ENCODE results near the gene CHCHD3.

The CHCHD3 gene

DNA sequence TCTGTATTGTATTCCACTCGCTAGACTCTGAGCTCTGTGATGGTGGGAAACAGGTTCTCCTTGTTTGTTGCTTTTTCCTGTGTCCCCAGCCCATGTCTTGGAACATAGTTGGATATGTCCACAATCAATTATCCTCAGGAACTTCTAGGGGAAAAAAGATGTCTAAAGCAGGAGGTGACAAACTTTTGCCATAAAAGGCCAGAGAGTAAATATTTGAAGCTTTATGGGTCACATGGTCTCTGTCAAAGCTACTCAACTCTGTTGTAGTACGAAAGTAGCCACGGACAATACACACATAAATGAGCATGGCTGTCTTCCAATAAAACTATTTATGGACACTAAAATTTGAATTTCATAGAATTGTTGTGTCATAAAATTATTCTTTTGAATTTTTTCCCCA lies 220.5 kb downstream of the CHCHD3 start:
- Mint-ChIP-seq H3K27ac (no peak overlapping the region), H3K36me3 (ENCODE audit: low read depth) (peaks cover 52% of the 10 kb centered on the region), H3K4me1 (ENCODE audit: low read depth) (peaks cover 3% of the 10 kb centered on the region), H3K9me3 (no peaks in the 10 kb centered on the region), H3K27me3 (no peaks in the 10 kb centered on the region), H3K4me3 (no peak overlapping the region)
- DNase-seq: no peak

- no peak for DNase-seq
- H3K4me1 Mint-ChIP-seq (ENCODE audit: low read depth): peaks cover 7% of the 10 kb centered on the region
- peaks cover 39% of the 10 kb centered on the region for H3K36me3 Mint-ChIP-seq (ENCODE audit: low read depth)
- H3K9me3 Mint-ChIP-seq: no peaks in the 10 kb centered on the region
- H3K4me3 Mint-ChIP-seq: no peak overlapping the region
- no peaks in the 10 kb centered on the region for H3K27me3 Mint-ChIP-seq
- no peak overlapping the region for H3K27ac Mint-ChIP-seq
These were observed 222.7 kb downstream of the CHCHD3 start for GRCh38 chr7:132859199-132859598.

- Mint-ChIP-seq H3K27me3 (no peaks in the 10 kb centered on the region), H3K9me3 (no peaks in the 10 kb centered on the region), H3K36me3 (ENCODE audit: low read depth) (peaks cover 37% of the 10 kb centered on the region), H3K4me3 (no peak overlapping the region), H3K4me1 (ENCODE audit: low read depth) (peaks cover 4% of the 10 kb centered on the region), H3K27ac (no peak overlapping the region)
- no peak for DNase-seq
These were observed 223.1 kb downstream of the CHCHD3 start for GRCh38 chr7:132858760-132859159.

DNA sequence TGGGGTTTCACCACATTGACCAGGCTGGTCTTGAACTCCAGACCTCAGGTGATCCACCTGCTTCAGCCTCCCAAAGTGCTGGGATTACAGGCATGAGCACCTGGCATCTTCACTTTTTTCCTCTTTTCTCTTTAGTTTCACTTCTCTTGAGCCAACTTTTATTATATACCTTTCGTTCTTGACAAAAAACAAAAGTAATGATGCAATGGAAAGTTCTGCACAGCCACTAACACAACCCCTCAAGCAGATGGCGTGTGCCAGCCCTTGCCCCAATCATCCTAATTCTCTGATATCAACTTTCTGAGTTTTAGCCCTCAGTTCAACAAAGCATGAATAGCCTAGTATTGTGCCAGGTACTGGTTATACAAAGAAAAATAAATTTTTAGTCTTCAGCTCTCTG lies 223.6 kb downstream of the CHCHD3 start:
- peaks cover 37% of the 10 kb centered on the region for H3K36me3 Mint-ChIP-seq (ENCODE audit: low read depth)
- H3K27ac Mint-ChIP-seq: no peak overlapping the region
- no peaks in the 10 kb centered on the region for H3K9me3 Mint-ChIP-seq
- no peak overlapping the region for H3K4me3 Mint-ChIP-seq
- no peak for DNase-seq
- peaks cover 4% of the 10 kb centered on the region for H3K4me1 Mint-ChIP-seq (ENCODE audit: low read depth)
- H3K27me3 Mint-ChIP-seq: no peaks in the 10 kb centered on the region

DNA sequence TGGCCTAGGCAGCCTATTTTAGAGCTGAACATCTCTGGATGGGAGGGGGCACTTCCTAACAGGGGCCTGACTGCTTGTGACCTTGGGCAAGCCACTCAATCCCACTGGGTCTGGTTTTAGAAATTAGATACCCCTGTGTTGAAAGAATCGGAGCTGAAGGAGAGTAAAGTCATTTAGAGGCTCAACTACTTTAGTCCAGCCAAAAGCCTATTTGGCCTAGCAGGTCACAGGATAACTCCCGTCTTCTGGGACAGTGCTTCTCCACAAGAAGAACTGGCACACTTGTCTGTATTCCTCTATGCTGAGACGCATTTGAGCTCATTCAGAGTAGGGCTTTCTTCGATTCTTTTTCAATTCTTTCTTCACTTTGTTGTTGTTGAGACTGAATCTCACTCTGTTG lies 224.2 kb downstream of the CHCHD3 start:
- no peak overlapping the region for H3K4me3 Mint-ChIP-seq
- no peak overlapping the region for H3K27ac Mint-ChIP-seq
- no peaks in the 10 kb centered on the region for H3K27me3 Mint-ChIP-seq
- H3K9me3 Mint-ChIP-seq: no peaks in the 10 kb centered on the region
- H3K36me3 Mint-ChIP-seq (ENCODE audit: low read depth): peaks cover 37% of the 10 kb centered on the region
- no peak for DNase-seq
- peaks cover 4% of the 10 kb centered on the region for H3K4me1 Mint-ChIP-seq (ENCODE audit: low read depth)

DNA sequence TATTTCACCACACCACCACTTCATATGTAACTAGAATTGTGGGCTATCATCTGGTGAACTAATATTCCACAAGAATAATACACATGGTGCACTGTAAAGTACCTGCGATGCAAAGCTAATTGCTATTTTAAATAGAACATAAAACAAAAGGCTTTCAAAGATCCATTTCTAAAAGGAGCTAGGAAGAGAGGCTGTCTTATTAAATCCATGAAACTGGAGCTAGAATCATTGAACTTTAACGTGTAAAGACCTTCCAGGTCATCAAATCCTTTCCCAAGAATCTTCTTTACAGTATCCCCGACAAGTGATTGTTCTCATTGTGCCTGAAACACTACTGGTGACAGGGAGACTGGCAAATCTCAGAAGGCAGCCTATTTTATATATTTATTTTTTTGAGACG lies 224.9 kb downstream of the CHCHD3 start:
- no peaks in the 10 kb centered on the region for H3K9me3 Mint-ChIP-seq
- no peak overlapping the region for H3K27ac Mint-ChIP-seq
- H3K4me3 Mint-ChIP-seq: no peak overlapping the region
- peaks cover 43% of the 10 kb centered on the region for H3K36me3 Mint-ChIP-seq (ENCODE audit: low read depth)
- no peak for DNase-seq
- H3K27me3 Mint-ChIP-seq: no peaks in the 10 kb centered on the region
- H3K4me1 Mint-ChIP-seq (ENCODE audit: low read depth): peaks cover 4% of the 10 kb centered on the region

DNA sequence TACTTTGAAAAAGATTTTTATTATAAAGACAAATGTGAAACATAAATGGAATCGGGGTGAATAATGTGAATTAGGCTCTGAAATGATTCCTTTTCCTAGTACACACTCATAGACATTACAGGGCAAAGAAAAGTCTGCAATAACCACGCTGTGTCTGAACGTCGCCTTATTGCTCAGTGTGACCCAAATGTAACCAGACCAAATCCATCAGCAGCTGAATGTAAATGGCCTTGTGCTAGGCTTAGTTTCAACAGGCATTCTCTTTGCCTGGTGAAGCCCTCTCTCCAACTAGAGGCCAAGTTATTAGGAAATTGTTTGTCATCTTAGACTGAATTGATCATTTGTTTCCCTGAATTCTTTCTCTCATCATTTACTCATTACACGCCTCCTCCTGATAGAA lies 225.5 kb downstream of the CHCHD3 start:
- Mint-ChIP-seq H3K27ac (no peak overlapping the region), H3K36me3 (ENCODE audit: low read depth) (peaks cover 46% of the 10 kb centered on the region), H3K9me3 (no peaks in the 10 kb centered on the region), H3K4me1 (ENCODE audit: low read depth) (peaks cover 4% of the 10 kb centered on the region), H3K4me3 (no peak overlapping the region), H3K27me3 (no peaks in the 10 kb centered on the region)
- no peak for DNase-seq

- H3K4me3 Mint-ChIP-seq: no peak overlapping the region
- no peaks in the 10 kb centered on the region for H3K27me3 Mint-ChIP-seq
- peaks cover 44% of the 10 kb centered on the region for H3K36me3 Mint-ChIP-seq (ENCODE audit: low read depth)
- no peak overlapping the region for H3K27ac Mint-ChIP-seq
- no peaks in the 10 kb centered on the region for H3K9me3 Mint-ChIP-seq
- H3K4me1 Mint-ChIP-seq (ENCODE audit: low read depth): peaks cover 4% of the 10 kb centered on the region
- no peak for DNase-seq
These were observed 226.0 kb downstream of the CHCHD3 start for GRCh38 chr7:132855901-132856300.

- H3K4me3 Mint-ChIP-seq: no peak overlapping the region
- H3K4me1 Mint-ChIP-seq (ENCODE audit: low read depth): peaks cover 4% of the 10 kb centered on the region
- H3K36me3 Mint-ChIP-seq (ENCODE audit: low read depth): peaks cover 52% of the 10 kb centered on the region
- no peaks in the 10 kb centered on the region for H3K27me3 Mint-ChIP-seq
- H3K27ac Mint-ChIP-seq: no peak overlapping the region
- DNase-seq: no peak
- H3K9me3 Mint-ChIP-seq: no peaks in the 10 kb centered on the region
These were observed 227.7 kb downstream of the CHCHD3 start for GRCh38 chr7:132854238-132854637.

- DNase-seq: no peak
- Mint-ChIP-seq H3K27ac (no peak overlapping the region), H3K36me3 (ENCODE audit: low read depth) (peaks cover 42% of the 10 kb centered on the region), H3K4me3 (no peak overlapping the region), H3K9me3 (no peaks in the 10 kb centered on the region), H3K4me1 (ENCODE audit: low read depth) (no peaks in the 10 kb centered on the region), H3K27me3 (no peaks in the 10 kb centered on the region)
These were observed 234.5 kb downstream of the CHCHD3 start for GRCh38 chr7:132847376-132847775.

DNA sequence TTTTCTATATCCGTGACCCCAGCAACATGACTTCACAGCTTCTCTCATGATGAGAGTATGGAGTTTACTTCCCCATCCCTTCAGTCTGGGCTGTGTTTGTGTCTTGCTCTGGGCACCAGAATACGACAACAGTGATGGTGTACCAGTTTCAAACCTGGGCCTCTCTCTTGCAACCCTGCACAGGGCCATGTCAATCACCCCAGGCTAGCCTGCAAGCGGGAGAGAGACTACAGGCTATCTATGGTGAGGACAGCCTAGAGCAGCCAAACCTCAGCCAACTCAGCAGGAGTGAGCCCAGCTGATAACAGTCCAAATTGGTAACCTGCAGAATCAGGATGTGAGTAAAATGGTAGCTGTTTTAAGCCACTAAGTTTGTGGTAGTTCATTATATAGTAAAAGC lies 235.8 kb downstream of the CHCHD3 start:
- Mint-ChIP-seq H3K4me3 (no peak overlapping the region), H3K36me3 (ENCODE audit: low read depth) (peaks cover 36% of the 10 kb centered on the region), H3K27ac (no peak overlapping the region), H3K4me1 (ENCODE audit: low read depth) (no peaks in the 10 kb centered on the region), H3K27me3 (no peaks in the 10 kb centered on the region), H3K9me3 (no peaks in the 10 kb centered on the region)
- DNase-seq: no peak

DNA sequence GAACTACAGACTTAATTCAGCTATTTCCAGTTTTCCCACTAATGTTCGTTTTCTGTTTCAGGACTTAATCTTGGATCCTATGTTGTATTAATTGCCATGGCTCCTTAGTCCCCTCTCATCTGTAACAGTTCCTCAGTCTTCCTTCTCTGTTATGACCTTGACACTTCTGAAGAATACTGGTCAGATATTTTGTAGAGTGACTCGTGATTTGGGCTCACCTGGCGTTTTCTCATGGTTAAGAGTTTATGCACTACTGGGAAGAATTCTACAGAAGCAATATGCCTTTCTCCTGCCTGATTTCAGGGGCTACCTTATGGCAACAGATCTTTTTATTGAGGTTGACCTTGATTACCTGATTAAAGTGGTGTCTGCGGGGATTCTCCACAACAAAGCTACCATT lies 239.4 kb downstream of the CHCHD3 start:
- Mint-ChIP-seq H3K36me3 (ENCODE audit: low read depth) (peaks cover 35% of the 10 kb centered on the region), H3K4me1 (ENCODE audit: low read depth) (no peaks in the 10 kb centered on the region), H3K9me3 (no peaks in the 10 kb centered on the region), H3K27me3 (no peaks in the 10 kb centered on the region), H3K4me3 (no peak overlapping the region), H3K27ac (no peak overlapping the region)
- DNase-seq: no peak

- no peak for DNase-seq
- Mint-ChIP-seq H3K27me3 (no peaks in the 10 kb centered on the region), H3K36me3 (ENCODE audit: low read depth) (peaks cover 46% of the 10 kb centered on the region), H3K4me1 (ENCODE audit: low read depth) (no peaks in the 10 kb centered on the region), H3K4me3 (no peak overlapping the region), H3K9me3 (no peaks in the 10 kb centered on the region), H3K27ac (no peak overlapping the region)
These were observed 241.7 kb downstream of the CHCHD3 start for GRCh38 chr7:132840199-132840598.

GRCh38 chr7:132838313-132838712 lies 243.6 kb downstream of the CHCHD3 start:
- H3K4me1 Mint-ChIP-seq (ENCODE audit: low read depth): no peaks in the 10 kb centered on the region
- H3K9me3 Mint-ChIP-seq: no peaks in the 10 kb centered on the region
- peaks cover 55% of the 10 kb centered on the region for H3K36me3 Mint-ChIP-seq (ENCODE audit: low read depth)
- H3K4me3 Mint-ChIP-seq: no peak overlapping the region
- H3K27me3 Mint-ChIP-seq: no peaks in the 10 kb centered on the region
- no peak for DNase-seq
- no peak overlapping the region for H3K27ac Mint-ChIP-seq

DNA sequence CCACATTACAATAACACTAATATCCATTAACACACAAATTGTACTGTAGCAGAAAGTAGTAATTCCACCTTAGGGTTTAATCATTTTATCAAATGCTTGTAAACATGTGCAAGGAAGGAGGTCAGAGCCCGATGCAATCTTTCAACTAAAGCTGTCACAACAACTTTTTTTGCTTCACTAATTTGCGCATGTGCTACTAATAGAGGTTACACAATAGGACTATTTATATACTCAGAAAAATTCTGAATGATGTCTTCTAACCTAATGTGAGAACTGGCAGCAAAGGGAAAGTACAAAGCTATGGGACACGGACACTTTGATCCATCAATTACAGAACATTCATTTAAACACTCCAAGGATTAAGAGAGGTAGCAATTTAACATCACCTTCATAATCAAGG lies 244.4 kb downstream of the CHCHD3 start:
- H3K4me1 Mint-ChIP-seq (ENCODE audit: low read depth): no peaks in the 10 kb centered on the region
- H3K4me3 Mint-ChIP-seq: no peak overlapping the region
- no peak overlapping the region for H3K27ac Mint-ChIP-seq
- no peak for DNase-seq
- no peaks in the 10 kb centered on the region for H3K27me3 Mint-ChIP-seq
- peaks cover 53% of the 10 kb centered on the region for H3K36me3 Mint-ChIP-seq (ENCODE audit: low read depth)
- no peaks in the 10 kb centered on the region for H3K9me3 Mint-ChIP-seq

GRCh38 chr7:132836746-132837145 lies 245.1 kb downstream of the CHCHD3 start:
- no peak overlapping the region for H3K27ac Mint-ChIP-seq
- H3K9me3 Mint-ChIP-seq: no peaks in the 10 kb centered on the region
- H3K36me3 Mint-ChIP-seq (ENCODE audit: low read depth): peaks cover 55% of the 10 kb centered on the region
- no peaks in the 10 kb centered on the region for H3K27me3 Mint-ChIP-seq
- H3K4me3 Mint-ChIP-seq: no peak overlapping the region
- H3K4me1 Mint-ChIP-seq (ENCODE audit: low read depth): no peaks in the 10 kb centered on the region
- DNase-seq: no peak

Data from activated T-cell treated with anti-CD3 and anti-CD28 coated beads, Interleukin-2, amount 50 U/mL, for 24 hours (primary cell).